NCI-H1436 treated with DMSO at 0.1 percent for 48 hours (cell line): ENCODE results near the gene ZNRD2.
"Not testable (repeated sequence)": the region's sequence is repeated elsewhere in the genome, so short reads cannot be mapped to it uniquely, and the experiment has no call there.

Source experiments
- DNase-seq: peaks from one replicate; lab custom pipeline; 2025; lab: John Stamatoyannopoulos, UW

ZNRD2 gene

GRCh38 chr11:65569973-65570918, at the start of gene ZNRD2:
Gene ZNRD2 (plus strand): TSS chr11:65570477. CDS start chr11:65570492, 15 bp downstream.
- DNase-seq, result peak; percentile 67

- not testable (repeated sequence) for DNase-seq
Observed at GRCh38 chr11:65521777-65522521, 48.3 kb upstream of the ZNRD2 start.

DNA sequence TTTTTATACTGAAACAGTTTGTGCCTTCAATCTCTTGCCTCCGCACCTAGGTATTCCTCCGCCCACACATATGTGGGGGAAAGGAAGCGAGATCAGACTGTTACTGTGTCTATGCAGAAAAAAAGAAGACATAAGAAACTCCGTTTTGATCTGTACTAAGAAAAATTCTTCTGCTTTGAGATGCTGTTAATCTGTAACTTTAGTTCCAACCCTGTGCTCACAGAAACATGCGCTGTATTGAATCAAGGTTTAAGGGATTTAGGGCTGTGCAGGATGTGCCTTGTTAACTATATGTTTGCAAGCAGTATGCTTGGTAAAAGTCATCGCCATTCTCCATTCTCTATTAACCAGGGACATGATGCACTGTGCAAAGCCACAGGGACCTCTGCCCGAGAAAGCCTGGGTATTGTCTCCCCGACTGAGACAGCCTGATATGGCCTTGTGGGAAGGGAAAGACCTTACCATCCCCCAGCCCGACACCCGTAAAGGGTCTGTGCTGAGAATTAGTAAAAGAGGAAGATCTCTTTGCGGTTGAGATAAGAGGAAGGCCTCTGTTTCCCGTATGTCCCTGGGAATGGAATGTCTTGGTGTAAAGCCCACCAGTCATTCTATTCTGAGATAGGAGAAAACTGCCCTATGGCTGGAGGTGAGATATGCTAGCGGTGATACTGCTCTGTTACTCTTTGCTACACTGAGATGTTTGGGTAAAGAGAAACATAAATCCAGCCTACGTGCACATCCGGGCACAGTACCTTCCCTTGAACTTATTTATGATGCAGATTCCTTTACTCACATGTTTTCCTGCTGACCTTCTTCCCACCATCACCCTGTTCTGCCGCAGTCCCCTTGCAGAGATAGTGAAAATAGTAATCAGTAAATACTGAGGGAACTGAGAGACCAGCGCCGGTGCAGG, 47.3 kb upstream of the ZNRD2 start:
- not testable (repeated sequence) for DNase-seq

DNA sequence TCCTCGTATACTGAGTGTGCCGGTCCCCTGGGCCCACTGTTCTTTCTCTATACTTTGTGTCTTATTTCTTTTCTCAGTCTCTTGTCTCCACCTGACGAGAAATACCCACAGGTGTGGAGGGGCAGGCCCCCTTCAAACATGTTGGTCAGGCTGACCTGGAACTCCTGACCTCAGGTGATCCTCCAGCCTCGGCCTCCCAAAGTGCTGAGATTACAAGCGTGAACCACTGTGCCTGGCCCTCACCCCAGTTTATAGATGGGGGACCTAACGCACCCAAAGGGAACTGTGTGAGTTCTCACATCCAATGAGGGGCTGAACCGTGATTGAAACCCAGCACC, 46.7 kb upstream of the ZNRD2 start:
- DNase-seq, result not testable (repeated sequence)

DNA sequence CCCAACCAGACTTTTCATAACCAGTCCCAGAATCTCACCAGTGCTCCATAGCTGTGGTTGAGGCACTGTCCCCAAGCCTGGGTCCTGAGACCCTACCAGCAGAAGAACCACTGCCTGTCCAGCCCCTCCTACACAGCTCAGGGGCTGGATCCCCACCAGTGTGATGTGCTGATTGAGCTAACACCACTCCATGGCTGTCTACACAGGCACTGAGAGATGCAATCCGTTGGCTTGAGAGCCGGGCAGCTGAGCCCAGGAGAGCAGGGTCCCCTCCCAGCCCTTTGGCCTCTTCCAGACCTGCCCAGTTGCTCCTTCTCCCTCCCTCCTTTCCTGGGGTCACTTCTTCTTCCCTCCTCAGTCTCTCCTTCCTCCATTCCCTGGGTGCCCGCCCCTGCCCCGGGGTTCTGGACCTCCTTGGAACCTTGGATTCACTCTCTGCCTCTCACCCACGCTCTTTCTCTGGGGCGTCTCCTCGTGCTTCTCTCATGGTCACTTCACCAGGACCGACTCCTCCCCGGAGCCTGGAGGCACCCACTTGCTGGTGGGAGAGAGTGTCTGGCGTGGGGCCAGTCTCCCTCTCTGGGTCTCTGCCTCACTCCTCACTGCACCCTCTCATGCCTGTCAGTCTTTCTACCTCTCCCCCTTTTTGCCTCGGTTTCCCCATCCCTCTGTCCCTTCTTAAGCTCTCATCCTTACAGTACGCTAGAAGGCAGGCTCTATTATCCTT, 46.1 kb upstream of the ZNRD2 start:
- DNase-seq, result no peak

GRCh38 chr11:65524741-65525545, 45.3 kb upstream of the ZNRD2 start, which contains the start of gene SCYL1:
Gene SCYL1 (plus strand): TSS chr11:65525083. CDS start chr11:65525154, 71 bp downstream.
- DNase-seq, result no peak

DNA sequence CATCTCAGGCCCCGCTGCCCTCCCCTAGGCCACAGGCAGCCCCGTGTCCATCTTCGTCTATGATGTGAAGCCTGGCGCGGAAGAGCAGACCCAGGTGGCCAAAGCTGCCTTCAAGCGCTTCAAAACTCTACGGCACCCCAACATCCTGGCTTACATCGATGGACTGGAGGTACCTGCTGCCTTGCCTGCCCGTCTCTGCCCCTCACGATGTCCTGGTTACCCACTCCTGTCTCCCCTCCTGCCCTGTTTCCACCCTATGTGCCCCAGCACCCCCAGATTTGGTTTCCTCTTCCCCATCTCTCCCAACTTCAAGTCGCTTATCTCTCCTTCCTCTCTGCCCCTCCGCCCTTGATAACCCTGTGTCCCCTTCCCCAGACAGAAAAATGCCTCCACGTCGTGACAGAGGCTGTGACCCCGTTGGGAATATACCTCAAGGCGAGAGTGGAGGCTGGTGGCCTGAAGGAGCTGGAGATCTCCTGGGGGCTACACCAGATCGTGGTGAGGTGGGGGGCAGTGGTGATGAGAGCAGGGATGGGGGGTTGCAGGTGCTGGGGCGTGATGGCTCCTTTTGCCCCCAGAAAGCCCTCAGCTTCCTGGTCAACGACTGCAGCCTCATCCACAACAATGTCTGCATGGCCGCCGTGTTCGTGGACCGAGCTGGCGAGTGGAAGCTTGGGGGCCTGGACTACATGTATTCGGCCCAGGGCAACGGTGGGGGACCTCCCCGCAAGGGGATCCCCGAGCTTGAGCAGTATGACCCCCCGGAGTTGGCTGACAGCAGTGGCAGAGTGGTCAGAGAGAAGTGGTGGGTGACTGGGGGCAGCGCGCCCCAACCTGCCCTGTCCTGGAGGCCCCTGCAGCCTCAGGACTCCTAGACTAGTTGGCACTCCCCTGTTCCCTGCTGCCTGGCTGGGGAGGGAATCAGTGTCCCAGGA, 44.5 kb upstream of the ZNRD2 start:
- no peak for DNase-seq

GRCh38 chr11:65526744-65527143, 43.5 kb upstream of the ZNRD2 start:
- no peak for DNase-seq

DNA sequence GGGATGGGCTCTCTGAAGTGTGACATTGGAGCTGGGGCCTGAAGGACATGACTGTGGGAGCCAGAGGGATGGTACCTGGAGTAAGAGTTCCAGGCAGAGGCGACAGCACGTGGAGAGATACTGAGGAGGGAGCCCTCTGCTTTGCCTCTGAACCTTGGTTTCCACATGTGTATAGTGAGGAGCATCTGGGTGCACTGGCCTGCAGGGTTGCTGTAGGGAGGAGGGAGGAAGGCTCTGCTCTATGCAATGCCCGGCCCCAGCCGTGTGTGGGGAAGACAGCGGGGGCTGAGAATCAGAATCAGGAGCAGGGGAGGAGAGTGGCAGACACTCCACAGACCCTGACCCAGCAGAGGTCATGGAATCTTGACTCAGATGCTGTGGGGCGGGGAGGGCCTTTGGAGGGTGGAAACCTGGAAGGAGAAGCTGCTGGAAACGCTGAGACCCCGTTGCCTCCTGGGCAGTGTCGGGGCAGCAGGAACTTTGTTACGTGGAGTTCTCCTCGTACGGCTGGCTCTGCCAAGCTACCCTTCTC, 41.4 kb upstream of the ZNRD2 start:
- no peak for DNase-seq

DNA sequence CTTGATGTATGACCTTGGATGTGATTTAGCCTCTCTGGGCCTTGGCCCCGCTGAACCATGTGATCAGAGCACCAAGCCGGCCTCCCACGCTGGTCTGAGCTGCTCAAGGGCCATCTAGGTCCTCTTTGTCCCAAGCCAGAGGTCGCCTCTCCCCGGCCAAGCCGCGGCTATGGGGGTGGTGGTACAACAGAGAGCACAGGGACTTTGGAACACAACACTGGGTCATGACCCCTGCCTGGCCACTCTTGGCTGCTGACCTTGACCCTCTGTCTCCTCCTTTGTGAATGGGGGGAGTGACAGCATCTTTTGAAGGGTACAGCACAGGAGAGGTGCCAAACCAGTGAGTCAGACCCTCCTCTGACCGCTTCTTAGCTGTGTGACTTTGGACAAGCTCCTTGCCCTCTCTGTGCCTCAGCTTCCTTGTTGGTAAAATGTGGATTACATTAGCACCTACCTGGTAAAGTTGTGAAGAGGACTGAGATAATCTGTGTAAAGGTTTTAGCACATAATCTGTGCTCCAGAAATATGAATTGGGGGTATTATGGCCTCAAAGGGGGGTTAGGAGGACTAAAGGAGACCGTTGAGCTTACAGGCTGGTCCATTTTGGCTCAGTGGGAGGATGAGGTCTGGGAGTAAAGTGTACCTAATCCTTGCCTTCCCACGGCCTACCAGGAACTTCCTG, 40.7 kb upstream of the ZNRD2 start:
- DNase-seq, result no peak

GRCh38 chr11:65530157-65530496, 40.1 kb upstream of the ZNRD2 start:
- DNase-seq, result no peak

DNA sequence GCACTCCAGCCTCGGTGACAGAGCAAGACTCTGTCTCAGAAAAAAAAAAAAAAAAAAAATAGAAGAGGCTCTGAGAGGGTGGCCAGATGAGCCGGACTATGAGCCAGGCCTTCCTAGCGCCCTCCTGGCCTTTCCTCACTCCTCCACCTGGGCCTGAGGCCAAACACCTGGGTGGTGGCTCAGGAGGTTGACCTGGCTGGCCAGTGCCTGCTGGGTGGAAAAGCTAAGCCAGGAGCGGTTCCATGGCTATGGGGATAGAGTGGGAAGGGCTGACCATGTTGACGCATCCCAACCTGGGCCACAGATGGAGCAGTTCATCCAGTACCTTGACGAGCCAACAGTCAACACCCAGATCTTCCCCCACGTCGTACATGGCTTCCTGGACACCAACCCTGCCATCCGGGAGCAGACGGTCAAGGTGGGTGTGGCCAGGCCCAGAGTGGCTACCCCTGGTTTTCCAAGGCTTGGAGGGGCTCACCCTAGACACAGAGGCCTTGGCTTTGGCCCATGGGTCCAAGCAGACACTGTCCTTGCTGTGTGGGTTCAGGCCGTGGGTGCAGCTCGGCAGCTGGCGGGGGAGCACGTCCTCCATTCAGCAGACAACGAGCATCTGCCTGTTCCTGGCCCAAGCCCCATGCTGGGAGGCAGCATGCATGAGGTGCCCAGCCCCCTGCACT, 37.8 kb upstream of the ZNRD2 start:
- no peak for DNase-seq

DNA sequence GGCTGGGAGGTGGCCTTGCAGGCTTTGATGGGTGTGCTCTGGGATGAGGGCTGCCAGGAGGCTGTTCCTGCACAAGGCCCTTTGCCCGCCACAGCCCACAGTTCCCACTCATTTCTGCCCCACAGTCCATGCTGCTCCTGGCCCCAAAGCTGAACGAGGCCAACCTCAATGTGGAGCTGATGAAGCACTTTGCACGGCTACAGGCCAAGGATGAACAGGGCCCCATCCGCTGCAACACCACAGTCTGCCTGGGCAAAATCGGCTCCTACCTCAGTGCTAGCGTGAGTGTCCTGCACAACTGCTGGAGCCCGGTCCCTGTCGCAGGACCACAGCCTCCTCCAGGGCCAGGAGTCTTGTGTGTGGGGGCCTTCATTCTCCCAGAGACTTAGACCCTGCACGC, 35.2 kb upstream of the ZNRD2 start:
- no peak for DNase-seq

GRCh38 chr11:65536412-65537295, 33.6 kb upstream of the ZNRD2 start:
- no peak for DNase-seq

- no peak for DNase-seq
Observed at GRCh38 chr11:65537296-65537597, 33.0 kb upstream of the ZNRD2 start.

GRCh38 chr11:65537620-65538231, 32.6 kb upstream of the ZNRD2 start:
- DNase-seq, result no peak
